Ascending aorta (tissue), 2 donors: ENCODE measurements around the gene PTPRN2. TPM values are rescaled to one million over a fixed set of nuclear protein-coding genes. Genes with fewer than 3 reads are reported as not detected.

Experiments
- DNase-seq, 2 donors: peaks; one replicate each; pipeline ENCODE4 v3.0.0-alpha.2; 2019; ENCODE audit warnings: low spot score in 2 of 2
- H3K27ac ChIP-seq, 2 donors: fragments of 200-600 bp; sonication (generic); one replicate each; pipeline ENCODE4 v1.5.1; 2016 to 2017; ENCODE audit warnings: mild to moderate bottlenecking in 1 of 2
- H3K27me3 ChIP-seq: fragments of 200-600 bp; sonication (generic); one replicate; pipeline ENCODE4 v1.5.1; 2017
- H3K36me3 ChIP-seq, 2 donors: fragments of 200-600 bp; sonication (generic); one replicate each; pipeline ENCODE4 v1.5.1; 2016
- H3K4me1 ChIP-seq, 2 donors: fragments of 200-600 bp; sonication (generic); one replicate each; pipeline ENCODE4 v1.5.1; 2016 to 2017; ENCODE audit warnings: mild to moderate bottlenecking in 1 of 2
- H3K4me3 ChIP-seq, 2 donors: fragments of 200-600 bp; sonication (generic); one replicate each; pipeline ENCODE4 v1.5.1; 2016 to 2017; ENCODE audit warnings: mild to moderate bottlenecking in 1 of 2
- H3K9me3 ChIP-seq, 2 donors: fragments of 200-600 bp; sonication (generic); one replicate each; pipeline ENCODE4 v1.5.1; 2016
- CTCF ChIP-seq, 3 experiments: fragments of 200-600 bp in 2 of 3; fragments of 450-650 bp in 1 of 3; sonication (generic) in 2 of 3; IDR thresholded peaks; one replicate each; pipeline ENCODE4 v1.5.1; 2016 to 2019; ENCODE audit warnings: antibody characterized with exemption in 3 of 3, mild to moderate bottlenecking in 1 of 3, moderate library complexity in 1 of 3
- intact Hi-C: fragments of 100-400 bp; cut with DNase I; formaldehyde crosslinking; loops from one replicate; pipeline ENCODE4 v1.15.1; 2023
- total RNA-seq: library from RNA; depleted of rRNA; stranded (reverse); fragments of >200 nt; gene quantifications from one replicate; pipeline ENCODE4 v1.1.0, GENCODE V29; 2016

Gene PTPRN2
- total RNA-seq, 1 donor from 2014 or later, result 7.3 TPM

GRCh38 chr7:157599491-157599890 is 988.1 kb downstream of the PTPRN2 start:
- H3K4me3 ChIP-seq, result no peak overlapping the region
- no peak for TF ChIP-seq CTCF (IDR thresholded peaks at IDR 0.05)
- no peak overlapping the region for H3K27ac ChIP-seq
- no peaks in the 10 kb centered on the region for H3K27me3 ChIP-seq
- no peaks in the 10 kb centered on the region for H3K4me1 ChIP-seq
- H3K9me3 ChIP-seq, result no peaks in the 10 kb centered on the region
- intact Hi-C loops, result no loop called here
- no peak for DNase-seq
- no peaks in the 10 kb centered on the region for H3K36me3 ChIP-seq

- no peaks in the 10 kb centered on the region for H3K36me3 ChIP-seq
- H3K4me1 ChIP-seq, result no peaks in the 10 kb centered on the region
- intact Hi-C loops, result no loop called here
- H3K9me3 ChIP-seq, result no peaks in the 10 kb centered on the region
- H3K27me3 ChIP-seq, result no peaks in the 10 kb centered on the region
- no peak for TF ChIP-seq CTCF (IDR thresholded peaks at IDR 0.05)
- no peak for DNase-seq
- H3K27ac ChIP-seq, result no peak overlapping the region
- H3K4me3 ChIP-seq, result no peak overlapping the region
Observed at GRCh38 chr7:157597562-157597961, 990.1 kb downstream of the PTPRN2 start.

GRCh38 chr7:157596881-157597280 is 990.7 kb downstream of the PTPRN2 start:
- intact Hi-C loops, result no loop called here
- no peaks in the 10 kb centered on the region for H3K27me3 ChIP-seq
- no peak for DNase-seq
- H3K4me1 ChIP-seq, result no peaks in the 10 kb centered on the region
- H3K36me3 ChIP-seq, result no peaks in the 10 kb centered on the region
- no peak for TF ChIP-seq CTCF (IDR thresholded peaks at IDR 0.05)
- H3K4me3 ChIP-seq, result no peak overlapping the region
- H3K27ac ChIP-seq, result no peak overlapping the region
- no peaks in the 10 kb centered on the region for H3K9me3 ChIP-seq

GRCh38 chr7:157596471-157596870 is 991.2 kb downstream of the PTPRN2 start:
- Histone ChIP-seq H3K27me3 (no peaks in the 10 kb centered on the region), H3K4me3 (no peak overlapping the region), H3K4me1 (no peaks in the 10 kb centered on the region), H3K36me3 (no peaks in the 10 kb centered on the region), H3K9me3 (no peaks in the 10 kb centered on the region), H3K27ac (no peak overlapping the region)
- intact Hi-C loops, result no loop called here
- no peak for TF ChIP-seq CTCF (IDR thresholded peaks at IDR 0.05)
- no peak for DNase-seq

- DNase-seq, result no peak
Observed at GRCh38 chr7:157596026-157596425, 991.6 kb downstream of the PTPRN2 start.

More at GRCh38 chr7:157596026-157596425, 991.6 kb downstream of the PTPRN2 start:
- Histone ChIP-seq H3K27ac (no peak overlapping the region), H3K27me3 (no peaks in the 10 kb centered on the region), H3K36me3 (no peaks in the 10 kb centered on the region), H3K4me1 (no peaks in the 10 kb centered on the region), H3K9me3 (no peaks in the 10 kb centered on the region), H3K4me3 (no peak overlapping the region)
- intact Hi-C loops, result no loop called here
- TF ChIP-seq CTCF (IDR thresholded peaks at IDR 0.05), result no peak
